Suprapubic skin (tissue), 3 donors: ENCODE data around the gene CACNG6.

Experiments used
- EP300 ChIP-seq: sonication (generic); formaldehyde crosslinking; IDR thresholded peaks from one replicate; pipeline ENCODE4 v1.6.1; 2017; ENCODE audit warnings: antibody characterized with exemption
- POLR2A ChIP-seq, 2 donors: fragments of 450-650 bp; IDR thresholded peaks; one replicate each; pipeline ENCODE4 v1.6.1; 2017; ENCODE audit warnings: antibody characterized with exemption in 2 of 2, mild to moderate bottlenecking in 2 of 2, moderate library complexity in 2 of 2
- TF ChIP-seq, protein P1 (sequence below), 2 donors: fragments of 200-600 bp in 1 of 2; fragments of 450-650 bp in 1 of 2; sonication (generic) in 1 of 2; IDR thresholded peaks; one replicate each; pipeline ENCODE4 v1.5.1; 2016 to 2019; ENCODE audit warnings: antibody characterized with exemption in 2 of 2, mild to moderate bottlenecking in 1 of 2, moderate library complexity in 1 of 2

- TF ChIP-seq, protein P1, sequence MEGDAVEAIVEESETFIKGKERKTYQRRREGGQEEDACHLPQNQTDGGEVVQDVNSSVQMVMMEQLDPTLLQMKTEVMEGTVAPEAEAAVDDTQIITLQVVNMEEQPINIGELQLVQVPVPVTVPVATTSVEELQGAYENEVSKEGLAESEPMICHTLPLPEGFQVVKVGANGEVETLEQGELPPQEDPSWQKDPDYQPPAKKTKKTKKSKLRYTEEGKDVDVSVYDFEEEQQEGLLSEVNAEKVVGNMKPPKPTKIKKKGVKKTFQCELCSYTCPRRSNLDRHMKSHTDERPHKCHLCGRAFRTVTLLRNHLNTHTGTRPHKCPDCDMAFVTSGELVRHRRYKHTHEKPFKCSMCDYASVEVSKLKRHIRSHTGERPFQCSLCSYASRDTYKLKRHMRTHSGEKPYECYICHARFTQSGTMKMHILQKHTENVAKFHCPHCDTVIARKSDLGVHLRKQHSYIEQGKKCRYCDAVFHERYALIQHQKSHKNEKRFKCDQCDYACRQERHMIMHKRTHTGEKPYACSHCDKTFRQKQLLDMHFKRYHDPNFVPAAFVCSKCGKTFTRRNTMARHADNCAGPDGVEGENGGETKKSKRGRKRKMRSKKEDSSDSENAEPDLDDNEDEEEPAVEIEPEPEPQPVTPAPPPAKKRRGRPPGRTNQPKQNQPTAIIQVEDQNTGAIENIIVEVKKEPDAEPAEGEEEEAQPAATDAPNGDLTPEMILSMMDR (IDR thresholded peaks at IDR 0.05), result no peak
- TF ChIP-seq POLR2A (IDR thresholded peaks at IDR 0.05) (no peak), EP300 (no peak)
Observed at GRCh38 chr19:53982611-53983010, 8.8 kb upstream of the CACNG6 start.
